ENCODE data around the gene ANXA3. TPM values are rescaled to one million over a fixed set of nuclear protein-coding genes. Genes with fewer than 3 reads are reported as not detected.
"Not testable (repeated sequence)": the region's sequence is repeated elsewhere in the genome, so short reads cannot be mapped to it uniquely, and the experiment has no call there.

The ANXA3 gene
- polyA plus RNA-seq, 6 donors from 2014 or later = 0.65 to 1.3 (median 0.73) TPM; not detected in 3

- Mint-ChIP-seq H3K27me3 (peaks cover 28 to 31% (median 29%) of the 10 kb centered on the region in 3 donors), H3K4me1 (peaks cover 5 to 17% (median 16%) of the 10 kb centered on the region in 3 donors)
- not testable (repeated sequence) for H3K36me3 Mint-ChIP-seq; ATAC-seq (ENCODE audit: low read depth in 2 of 2); H3K4me3 Mint-ChIP-seq; H3K27ac Mint-ChIP-seq; DNase-seq; H3K9me3 Mint-ChIP-seq
Observed at GRCh38 chr4:78547899-78548298, 3.7 kb upstream of the ANXA3 start.

- Mint-ChIP-seq H3K4me1 (peaks cover 5 to 16% (median 14%) of the 10 kb centered on the region in 3 donors), H3K27me3 (peaks cover 31 to 38% (median 32%) of the 10 kb centered on the region in 3 donors)
- ATAC-seq (ENCODE audit: low read depth in 2 of 2); H3K4me3 Mint-ChIP-seq; DNase-seq; H3K9me3 Mint-ChIP-seq; H3K27ac Mint-ChIP-seq; H3K36me3 Mint-ChIP-seq: not testable (repeated sequence)
Observed at GRCh38 chr4:78548889-78549288, 2.7 kb upstream of the ANXA3 start.

- DNase-seq (no peak), ATAC-seq (ENCODE audit: low read depth in 2 of 2) (no peak)
- Mint-ChIP-seq H3K27me3 (peaks cover 32 to 39% (median 35%) of the 10 kb centered on the region in 3 donors), H3K36me3 (peaks cover 0 to 5% of the 10 kb centered on the region in 2 donors), H3K4me3 (peak overlapping the region in 7 of 8 donors; percentile 7 to 96 (median 43)), H3K9me3 (no peaks in the 10 kb centered on the region), H3K27ac (no peak overlapping the region), H3K4me1 (peaks cover 5 to 16% (median 14%) of the 10 kb centered on the region in 3 donors)
Observed at GRCh38 chr4:78552389-78553042, 946 bp downstream of the ANXA3 start.

- peak overlapping the region in 2 of 8 donors; percentile 7 to 28 for H3K4me3 Mint-ChIP-seq
- no peak overlapping the region for H3K27ac Mint-ChIP-seq
- H3K27me3 Mint-ChIP-seq = peaks cover 32 to 39% (median 35%) of the 10 kb centered on the region in 3 donors
- no peaks in the 10 kb centered on the region for H3K9me3 Mint-ChIP-seq
- H3K4me1 Mint-ChIP-seq = peaks cover 5 to 16% (median 14%) of the 10 kb centered on the region in 3 donors
- H3K36me3 Mint-ChIP-seq = peaks cover 0 to 5% of the 10 kb centered on the region in 2 donors
- ATAC-seq (ENCODE audit: low read depth in 2 of 2) = no peak
- no peak for DNase-seq
Observed at GRCh38 chr4:78553043-78553396, 1.4 kb downstream of the ANXA3 start.

- H3K36me3 Mint-ChIP-seq = peaks cover 0 to 5% of the 10 kb centered on the region in 2 donors
- H3K27ac Mint-ChIP-seq = no peak overlapping the region
- no peak for DNase-seq
- no peak for ATAC-seq (ENCODE audit: low read depth in 2 of 2)
- no peak overlapping the region for H3K4me3 Mint-ChIP-seq
- H3K9me3 Mint-ChIP-seq = no peaks in the 10 kb centered on the region
- peaks cover 5 to 16% (median 14%) of the 10 kb centered on the region in 3 donors for H3K4me1 Mint-ChIP-seq
- peaks cover 32 to 39% (median 35%) of the 10 kb centered on the region in 3 donors for H3K27me3 Mint-ChIP-seq
Observed at GRCh38 chr4:78553529-78554060, 2.0 kb downstream of the ANXA3 start.

- no peak overlapping the region for H3K4me3 Mint-ChIP-seq
- no peak for DNase-seq
- no peak overlapping the region for H3K27ac Mint-ChIP-seq
- peaks cover 0 to 7% (median 6%) of the 10 kb centered on the region in 3 donors for H3K4me1 Mint-ChIP-seq
- no peak for ATAC-seq (ENCODE audit: low read depth in 2 of 2)
- peaks cover 0 to 5% of the 10 kb centered on the region in 2 donors for H3K36me3 Mint-ChIP-seq
- H3K27me3 Mint-ChIP-seq = peaks cover 15 to 19% (median 18%) of the 10 kb centered on the region in 3 donors
- no peaks in the 10 kb centered on the region for H3K9me3 Mint-ChIP-seq
Observed at GRCh38 chr4:78556665-78557064, 5.1 kb downstream of the ANXA3 start.

- Mint-ChIP-seq H3K9me3 (no peaks in the 10 kb centered on the region), H3K27ac (no peak overlapping the region), H3K27me3 (peaks cover 13 to 29% (median 18%) of the 10 kb centered on the region in 3 donors), H3K4me3 (no peak overlapping the region), H3K36me3 (peaks cover 0 to 5% of the 10 kb centered on the region in 2 donors), H3K4me1 (peaks cover 0 to under 1% (median 0%) of the 10 kb centered on the region in 3 donors)
- DNase-seq (no peak), ATAC-seq (ENCODE audit: low read depth in 2 of 2) (no peak)
Observed at GRCh38 chr4:78557841-78558240, 6.3 kb downstream of the ANXA3 start.

GRCh38 chr4:78558410-78558809 is 6.8 kb downstream of the ANXA3 start:
- ATAC-seq (ENCODE audit: low read depth in 2 of 2) = no peak
- H3K36me3 Mint-ChIP-seq = peaks cover 0 to 5% of the 10 kb centered on the region in 2 donors
- no peaks in the 10 kb centered on the region for H3K4me1 Mint-ChIP-seq
- DNase-seq = no peak
- no peaks in the 10 kb centered on the region for H3K9me3 Mint-ChIP-seq
- no peak overlapping the region for H3K4me3 Mint-ChIP-seq
- H3K27me3 Mint-ChIP-seq = peaks cover 11 to 33% (median 22%) of the 10 kb centered on the region in 3 donors
- no peak overlapping the region for H3K27ac Mint-ChIP-seq

GRCh38 chr4:78560296-78560963 is 8.9 kb downstream of the ANXA3 start:
- no peak overlapping the region for H3K27ac Mint-ChIP-seq
- peaks cover 5 to 26% (median 25%) of the 10 kb centered on the region in 3 donors for H3K27me3 Mint-ChIP-seq
- no peak for DNase-seq

GRCh38 chr4:78561677-78562076 is 10.1 kb downstream of the ANXA3 start:
- H3K4me1 Mint-ChIP-seq = no peaks in the 10 kb centered on the region
- DNase-seq (no peak), ATAC-seq (ENCODE audit: low read depth in 2 of 2) (no peak)
- H3K9me3 Mint-ChIP-seq = no peaks in the 10 kb centered on the region
- H3K27me3 Mint-ChIP-seq = peaks cover 5 to 26% (median 26%) of the 10 kb centered on the region in 3 donors
- H3K4me3 Mint-ChIP-seq = no peak overlapping the region
- H3K36me3 Mint-ChIP-seq = no peaks in the 10 kb centered on the region
- peak overlapping the region in 1 of 6 donors; percentile 17 for H3K27ac Mint-ChIP-seq

More at GRCh38 chr4:78560296-78560963, 8.9 kb downstream of the ANXA3 start:
- no peaks in the 10 kb centered on the region for H3K9me3 Mint-ChIP-seq
- H3K4me1 Mint-ChIP-seq = no peaks in the 10 kb centered on the region
- no peak for ATAC-seq (ENCODE audit: low read depth in 2 of 2)
- no peaks in the 10 kb centered on the region for H3K36me3 Mint-ChIP-seq
- no peak overlapping the region for H3K4me3 Mint-ChIP-seq

- no peak for ATAC-seq (ENCODE audit: low read depth in 2 of 2)
- no peaks in the 10 kb centered on the region for H3K4me1 Mint-ChIP-seq
- peak overlapping the region in 1 of 6 donors; percentile 64 for H3K27ac Mint-ChIP-seq
- H3K27me3 Mint-ChIP-seq = peaks cover 5 to 26% (median 26%) of the 10 kb centered on the region in 3 donors
- no peaks in the 10 kb centered on the region for H3K9me3 Mint-ChIP-seq
- no peaks in the 10 kb centered on the region for H3K36me3 Mint-ChIP-seq
- H3K4me3 Mint-ChIP-seq = no peak overlapping the region
- DNase-seq = no peak
Observed at GRCh38 chr4:78562687-78563086, 11.1 kb downstream of the ANXA3 start.

- no peak for ATAC-seq (ENCODE audit: low read depth in 2 of 2)
Observed at GRCh38 chr4:78565971-78566372, 14.4 kb downstream of the ANXA3 start.

GRCh38 chr4:78566834-78567499 is 15.4 kb downstream of the ANXA3 start:
- H3K4me1 Mint-ChIP-seq = no peaks in the 10 kb centered on the region
- H3K27ac Mint-ChIP-seq = no peak overlapping the region
- H3K9me3 Mint-ChIP-seq = no peaks in the 10 kb centered on the region
- ATAC-seq (ENCODE audit: low read depth in 2 of 2) (no peak), DNase-seq (no peak)
- H3K36me3 Mint-ChIP-seq = no peaks in the 10 kb centered on the region
- no peak overlapping the region for H3K4me3 Mint-ChIP-seq
- H3K27me3 Mint-ChIP-seq = peaks cover 7 to 25% (median 21%) of the 10 kb centered on the region in 3 donors

More at GRCh38 chr4:78565971-78566372, 14.4 kb downstream of the ANXA3 start:
- H3K36me3 Mint-ChIP-seq = no peaks in the 10 kb centered on the region
- H3K9me3 Mint-ChIP-seq = no peaks in the 10 kb centered on the region
- H3K27me3 Mint-ChIP-seq = peaks cover 5 to 26% (median 26%) of the 10 kb centered on the region in 3 donors
- DNase-seq = no peak
- no peak overlapping the region for H3K4me3 Mint-ChIP-seq
- no peaks in the 10 kb centered on the region for H3K4me1 Mint-ChIP-seq
- no peak overlapping the region for H3K27ac Mint-ChIP-seq
